Uterus (tissue), 2 donors: Measurements from ENCODE around the gene TMEM187.

Experiments used
- CTCF ChIP-seq, 4 experiments: fragments of 200-600 bp in 2 of 4; fragments of 450-650 bp in 2 of 4; sonication (generic) in 2 of 4; IDR thresholded peaks; one replicate each; pipeline ENCODE4 v1.5.1; 2016 to 2019; ENCODE audit warnings: antibody characterized with exemption in 4 of 4, mild to moderate bottlenecking in 2 of 4, moderate library complexity in 1 of 4
- POLR2A ChIP-seq, 2 donors: fragments of 450-650 bp; IDR thresholded peaks; one replicate each; pipeline ENCODE4 v1.6.1; 2016; ENCODE audit warnings: antibody characterized with exemption in 2 of 2, mild to moderate bottlenecking in 1 of 2, moderate library complexity in 1 of 2

GRCh38 chrX:153957224-153957623, 15.3 kb upstream of the TMEM187 start:
- TF ChIP-seq CTCF (IDR thresholded peaks at IDR 0.05), result no peak
- TF ChIP-seq POLR2A (IDR thresholded peaks at IDR 0.05), result no peak
